ENCODE results near the gene ALOX5AP.

DNA sequence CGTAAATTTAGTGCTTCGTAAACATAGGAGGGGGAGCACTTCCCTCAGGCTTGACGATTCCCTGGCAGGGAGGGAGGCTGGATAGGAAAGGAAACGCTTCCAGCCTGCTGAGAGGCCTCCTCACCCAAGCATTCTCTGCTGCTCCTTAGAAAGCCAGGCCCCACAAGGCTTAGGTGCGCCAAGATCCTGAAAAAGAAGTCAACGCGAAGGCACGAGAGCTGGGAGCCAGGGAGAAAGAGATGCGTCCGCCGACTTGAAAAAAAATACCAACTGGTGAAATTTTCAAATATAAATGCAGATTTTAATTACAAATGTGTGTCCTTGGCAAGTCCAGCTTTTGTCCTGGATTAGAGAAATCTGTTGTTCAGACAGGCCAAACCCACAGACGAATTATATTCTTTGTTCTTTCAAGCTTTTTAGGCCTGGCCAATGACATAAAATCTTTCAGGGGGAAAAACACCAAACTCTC, 64.0 kb downstream of the ALOX5AP start:
- no peak for TF ChIP-seq SMAD1 (IDR thresholded peaks at IDR 0.05; ENCODE audit: low read depth, partially characterized antibody)
- no peak for TF ChIP-seq ESRRA (IDR thresholded peaks at IDR 0.05; ENCODE audit: low read length)
- TF ChIP-seq RAD51 (IDR thresholded peaks at IDR 0.05), result no peak
- no peak for TF ChIP-seq RAD21 (IDR thresholded peaks at IDR 0.05; ENCODE audit: insufficient read depth, low read depth, low read length)
- TF ChIP-seq, protein P1, sequence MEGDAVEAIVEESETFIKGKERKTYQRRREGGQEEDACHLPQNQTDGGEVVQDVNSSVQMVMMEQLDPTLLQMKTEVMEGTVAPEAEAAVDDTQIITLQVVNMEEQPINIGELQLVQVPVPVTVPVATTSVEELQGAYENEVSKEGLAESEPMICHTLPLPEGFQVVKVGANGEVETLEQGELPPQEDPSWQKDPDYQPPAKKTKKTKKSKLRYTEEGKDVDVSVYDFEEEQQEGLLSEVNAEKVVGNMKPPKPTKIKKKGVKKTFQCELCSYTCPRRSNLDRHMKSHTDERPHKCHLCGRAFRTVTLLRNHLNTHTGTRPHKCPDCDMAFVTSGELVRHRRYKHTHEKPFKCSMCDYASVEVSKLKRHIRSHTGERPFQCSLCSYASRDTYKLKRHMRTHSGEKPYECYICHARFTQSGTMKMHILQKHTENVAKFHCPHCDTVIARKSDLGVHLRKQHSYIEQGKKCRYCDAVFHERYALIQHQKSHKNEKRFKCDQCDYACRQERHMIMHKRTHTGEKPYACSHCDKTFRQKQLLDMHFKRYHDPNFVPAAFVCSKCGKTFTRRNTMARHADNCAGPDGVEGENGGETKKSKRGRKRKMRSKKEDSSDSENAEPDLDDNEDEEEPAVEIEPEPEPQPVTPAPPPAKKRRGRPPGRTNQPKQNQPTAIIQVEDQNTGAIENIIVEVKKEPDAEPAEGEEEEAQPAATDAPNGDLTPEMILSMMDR (IDR thresholded peaks at IDR 0.05 in 2 of 3, conservative IDR thresholded peaks at IDR 0.05 in 1 of 3; ENCODE audit: control insufficient read depth in 2 of 3, extremely low read depth in 1 of 3, insufficient read depth in 1 of 3, low read depth in 3 of 3, low read length in 3 of 3), result no peak
- no peak for TF ChIP-seq EP300 (IDR thresholded peaks at IDR 0.05; ENCODE audit: borderline replicate concordance in 1 of 2, control insufficient read depth in 1 of 2, low read depth in 2 of 2, low read length in 2 of 2)
- TF ChIP-seq POLR2A (IDR thresholded peaks at IDR 0.05; ENCODE audit: low read depth, low read length), result no peak
- no peak for TF ChIP-seq TCF12 (IDR thresholded peaks at IDR 0.05; ENCODE audit: low read depth, low read length)
- TF ChIP-seq EZH2 (IDR thresholded peaks at IDR 0.05; ENCODE audit: borderline replicate concordance, control insufficient read depth, low read depth, low read length), result no peak
- TF ChIP-seq CREM (IDR thresholded peaks at IDR 0.05; ENCODE audit: low read depth), result no peak
- no peak for TF ChIP-seq SREBF1 (IDR thresholded peaks at IDR 0.05; ENCODE audit: low read length)
- TF ChIP-seq TAF1 (IDR thresholded peaks at IDR 0.05; ENCODE audit: borderline replicate concordance, low read depth, low read length), result no peak
- TF ChIP-seq BMI1 (IDR thresholded peaks at IDR 0.05; ENCODE audit: borderline replicate concordance), result no peak

All from GM12878 (cell line).